Measurements from ENCODE around the gene GLCCI1.

DNA sequence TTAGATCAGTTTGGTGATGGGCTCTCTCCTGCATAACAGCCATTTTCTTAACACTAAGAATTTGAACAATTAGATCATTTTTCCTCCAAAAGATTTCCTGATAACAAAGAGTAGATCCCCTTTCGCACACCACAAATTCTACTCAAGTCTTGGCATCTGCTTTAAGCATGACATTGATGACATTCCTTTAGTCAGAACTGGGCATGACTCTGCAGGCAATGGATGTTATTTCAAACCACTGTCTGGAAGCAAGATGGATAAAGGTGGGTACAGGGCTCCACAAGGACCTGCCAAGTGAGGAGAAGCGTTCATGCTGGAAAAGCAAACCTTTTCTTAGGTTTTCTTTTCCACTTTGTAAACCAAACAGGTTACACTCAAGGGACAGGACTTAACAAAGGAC, 123.5 kb downstream of the GLCCI1 start:
- TF ChIP-seq CTCF (conservative IDR thresholded peaks at IDR 0.05; ENCODE audit: low read length) (no peak), EZH2phosphoT487 (IDR thresholded peaks at IDR 0.05; ENCODE audit: borderline replicate concordance) (no peak)
